Measurements from ENCODE around the gene CYTL1. TPM values are rescaled to one million over a fixed set of nuclear protein-coding genes. Genes with fewer than 3 reads are reported as not detected.

The CYTL1 gene
- total RNA-seq, 1 donor from 2014 or later, result 67.3 TPM

GRCh38 chr4:4984186-4984585 lies 35.1 kb downstream of the CYTL1 start:
- Mint-ChIP-seq H3K27me3 (ENCODE audit: low read depth) (peaks cover 4% of the 10 kb centered on the region), H3K4me1 (ENCODE audit: low read depth) (no peaks in the 10 kb centered on the region), H3K27ac (ENCODE audit: unreplicated experiment) (no peak overlapping the region), H3K36me3 (ENCODE audit: low read depth) (no peaks in the 10 kb centered on the region), H3K9me3 (ENCODE audit: low read depth) (no peaks in the 10 kb centered on the region), H3K4me3 (ENCODE audit: unreplicated experiment) (no peak overlapping the region)
- no peak for TF ChIP-seq CTCF (IDR thresholded peaks at IDR 0.05)
- DNase-seq (ENCODE audit: low spot score), result no peak

GRCh38 chr4:4981827-4982226 lies 37.4 kb downstream of the CYTL1 start:
- no peaks in the 10 kb centered on the region for H3K36me3 Mint-ChIP-seq (ENCODE audit: low read depth)
- no peak overlapping the region for H3K4me3 Mint-ChIP-seq (ENCODE audit: unreplicated experiment)
- no peaks in the 10 kb centered on the region for H3K9me3 Mint-ChIP-seq (ENCODE audit: low read depth)
- peaks cover 4% of the 10 kb centered on the region for H3K27me3 Mint-ChIP-seq (ENCODE audit: low read depth)
- no peak overlapping the region for H3K27ac Mint-ChIP-seq (ENCODE audit: unreplicated experiment)
- DNase-seq (ENCODE audit: low spot score), result no peak
- no peak for TF ChIP-seq CTCF (IDR thresholded peaks at IDR 0.05)
- H3K4me1 Mint-ChIP-seq (ENCODE audit: low read depth), result no peaks in the 10 kb centered on the region

GRCh38 chr4:4981427-4981826 lies 37.8 kb downstream of the CYTL1 start:
- no peak for TF ChIP-seq CTCF (IDR thresholded peaks at IDR 0.05)
- peaks cover 4% of the 10 kb centered on the region for H3K27me3 Mint-ChIP-seq (ENCODE audit: low read depth)
- H3K9me3 Mint-ChIP-seq (ENCODE audit: low read depth), result no peaks in the 10 kb centered on the region
- H3K4me3 Mint-ChIP-seq (ENCODE audit: unreplicated experiment), result no peak overlapping the region
- H3K27ac Mint-ChIP-seq (ENCODE audit: unreplicated experiment), result no peak overlapping the region
- no peak for DNase-seq (ENCODE audit: low spot score)
- no peaks in the 10 kb centered on the region for H3K4me1 Mint-ChIP-seq (ENCODE audit: low read depth)
- H3K36me3 Mint-ChIP-seq (ENCODE audit: low read depth), result no peaks in the 10 kb centered on the region

GRCh38 chr4:4980621-4981230 lies 38.5 kb downstream of the CYTL1 start:
- Mint-ChIP-seq H3K9me3 (ENCODE audit: low read depth) (peaks cover under 1% of the 10 kb centered on the region), H3K27me3 (ENCODE audit: low read depth) (peaks cover 4% of the 10 kb centered on the region), H3K36me3 (ENCODE audit: low read depth) (no peaks in the 10 kb centered on the region), H3K4me1 (ENCODE audit: low read depth) (no peaks in the 10 kb centered on the region), H3K4me3 (ENCODE audit: unreplicated experiment) (no peak overlapping the region), H3K27ac (ENCODE audit: unreplicated experiment) (no peak overlapping the region)
- DNase-seq (ENCODE audit: low spot score), result no peak
- TF ChIP-seq CTCF (IDR thresholded peaks at IDR 0.05), result no peak

GRCh38 chr4:4979971-4980370 lies 39.3 kb downstream of the CYTL1 start:
- Mint-ChIP-seq H3K27ac (ENCODE audit: unreplicated experiment) (no peak overlapping the region), H3K4me3 (ENCODE audit: unreplicated experiment) (no peak overlapping the region), H3K36me3 (ENCODE audit: low read depth) (peaks cover 3% of the 10 kb centered on the region), H3K9me3 (ENCODE audit: low read depth) (peaks cover 7% of the 10 kb centered on the region), H3K27me3 (ENCODE audit: low read depth) (peaks cover 4% of the 10 kb centered on the region), H3K4me1 (ENCODE audit: low read depth) (no peaks in the 10 kb centered on the region)
- TF ChIP-seq CTCF (IDR thresholded peaks at IDR 0.05), result no peak
- DNase-seq (ENCODE audit: low spot score), result no peak

All from chondrocyte (in vitro differentiated cells).